Right lung (tissue), 5 donors: Measurements from ENCODE around the gene SMIM41. TPM values are rescaled to one million over a fixed set of nuclear protein-coding genes. Genes with fewer than 3 reads are reported as not detected.

Experiments
- DNase-seq, 2 donors: peaks; one replicate each; pipeline ENCODE4 v3.0.0-alpha.2; 2013
- polyA plus RNA-seq, 5 donors: library from polyadenylated mRNA; unstranded; fragments of 120-200 nt; gene quantifications; one replicate each; pipeline versions ENCODE4 v1.2.1 to v1.2.3, GENCODE V29; 2013; ENCODE audit warnings: inconsistent platforms in 1 of 5, low replicate concordance in 1 of 5; ENCODE audit not compliant: insufficient read length in 5 of 5, insufficient read depth in 1 of 5

Gene SMIM41
- polyA plus RNA-seq, 5 donors: 2.2 to 8.0 (median 3.4) TPM

GRCh38 chr12:52120951-52121823, 41.7 kb downstream of the SMIM41 start:
- no peak for DNase-seq

- peak; percentile 79 to 83 for DNase-seq
These were observed 42.5 kb downstream of the SMIM41 start for GRCh38 chr12:52121824-52122539.

GRCh38 chr12:52122540-52122871, 43.0 kb downstream of the SMIM41 start:
- no peak for DNase-seq

- no peak for DNase-seq
These were observed 43.4 kb downstream of the SMIM41 start for GRCh38 chr12:52122904-52123303.

GRCh38 chr12:52123487-52124186, 44.1 kb downstream of the SMIM41 start:
- no peak for DNase-seq

GRCh38 chr12:52125476-52125900, 46.0 kb downstream of the SMIM41 start:
- DNase-seq: no peak

- no peak for DNase-seq
These were observed 46.6 kb downstream of the SMIM41 start for GRCh38 chr12:52126050-52126604.

- DNase-seq: no peak
These were observed 47.4 kb downstream of the SMIM41 start for GRCh38 chr12:52126605-52127578.

- DNase-seq: no peak
These were observed 48.4 kb downstream of the SMIM41 start for GRCh38 chr12:52127683-52128450.

GRCh38 chr12:52130711-52131110, 51.2 kb downstream of the SMIM41 start:
- DNase-seq: no peak

GRCh38 chr12:52132754-52133161, 53.3 kb downstream of the SMIM41 start:
- DNase-seq: no peak

GRCh38 chr12:52137746-52138145, 58.2 kb downstream of the SMIM41 start:
- no peak for DNase-seq

- no peak for DNase-seq
These were observed 59.6 kb downstream of the SMIM41 start for GRCh38 chr12:52139147-52139546.

- DNase-seq: no peak
These were observed 60.1 kb downstream of the SMIM41 start for GRCh38 chr12:52139579-52140062.

GRCh38 chr12:52141306-52141705, 61.8 kb downstream of the SMIM41 start:
- no peak for DNase-seq

- no peak for DNase-seq
These were observed 62.4 kb downstream of the SMIM41 start for GRCh38 chr12:52141875-52142274.

- DNase-seq: no peak
These were observed 62.9 kb downstream of the SMIM41 start for GRCh38 chr12:52142431-52142830.

GRCh38 chr12:52144512-52145227, 65.2 kb downstream of the SMIM41 start:
- DNase-seq: no peak
